GM06990 (cell line): Measurements from ENCODE around the gene PIGQ.

ENCODE experiments used
- DNase-seq: peaks from one replicate; pipeline ENCODE4 v3.0.0-alpha.2; 2011; ENCODE audit not compliant: insufficient read length; ENCODE audit errors: extremely low read depth
- H3K27me3 ChIP-seq: replicated peaks from 2 replicates; pipeline ENCODE4 v1.6.0; 2011; ENCODE audit warnings: low read length; ENCODE audit not compliant: control insufficient read depth, insufficient read depth
- H3K36me3 ChIP-seq: 2 replicates; pipeline ENCODE4 v1.5.1; 2011; ENCODE audit warnings: low read length; ENCODE audit not compliant: control insufficient read depth, insufficient read depth
- H3K4me3 ChIP-seq: replicated peaks from 2 replicates; pipeline ENCODE4 v1.5.1; 2011; ENCODE audit warnings: low read depth, mild to moderate bottlenecking, control low read depth, low read length
- CTCF ChIP-seq: IDR thresholded peaks from 2 replicates; pipeline ENCODE4 v1.5.1; 2011; ENCODE audit warnings: low read length, control low read depth, mild to moderate bottlenecking, inconsistent platforms; ENCODE audit not compliant: insufficient read depth, poor library complexity, severe bottlenecking

Gene PIGQ

GRCh38 chr16:524274-525040, 45.3 kb upstream of the PIGQ start:
- peaks cover 5% of the 10 kb centered on the region for H3K36me3 ChIP-seq
- no peaks in the 10 kb centered on the region for H3K27me3 ChIP-seq
- no peak for DNase-seq
- TF ChIP-seq CTCF, result no peak
- H3K4me3 ChIP-seq, result no peak overlapping the region; the same call in 1 of the 2 replicates

GRCh38 chr16:525123-525519, 44.6 kb upstream of the PIGQ start:
- peaks cover 5% of the 10 kb centered on the region for H3K36me3 ChIP-seq
- no peak for TF ChIP-seq CTCF
- H3K4me3 ChIP-seq, result peak overlapping the region; percentile 19
- H3K27me3 ChIP-seq, result no peaks in the 10 kb centered on the region
- peak; percentile 48 for DNase-seq

GRCh38 chr16:525520-526180, 44.1 kb upstream of the PIGQ start:
- TF ChIP-seq CTCF, result peak; percentile 28
- Histone ChIP-seq H3K36me3 (peaks cover 3% of the 10 kb centered on the region), H3K27me3 (no peaks in the 10 kb centered on the region), H3K4me3 (peak overlapping the region; percentile 87)
- peak; percentile 72 for DNase-seq

- Histone ChIP-seq H3K27me3 (no peaks in the 10 kb centered on the region), H3K36me3 (peaks cover 3% of the 10 kb centered on the region), H3K4me3 (peak overlapping the region; percentile 87)
- no peak for DNase-seq
- TF ChIP-seq CTCF, result no peak
Observed at GRCh38 chr16:526181-527014, 43.4 kb upstream of the PIGQ start.

GRCh38 chr16:527015-527903, 42.5 kb upstream of the PIGQ start, which contains the start of gene CAPN15:
TSS of gene CAPN15 (plus strand) at chr16:527712. CDS start at chr16:546839, 19,127 bp downstream.
- H3K36me3 ChIP-seq, result peaks cover 3% of the 10 kb centered on the region

More at GRCh38 chr16:527015-527903, 42.5 kb upstream of the PIGQ start, which contains the start of gene CAPN15:
- TF ChIP-seq CTCF, result no peak
- DNase-seq, result peak; percentile 91
- peak within 1 kb of the TSS; percentile 87 for H3K4me3 ChIP-seq
- H3K27me3 ChIP-seq, result no peaks in the 10 kb centered on the region
